ENCODE results near the gene UBR2.
A peak's percentile ranks its signal among the peaks of the same experiment; 100 is the strongest.
"Not testable (repeated sequence)": the region's sequence is repeated elsewhere in the genome, so short reads cannot be mapped to it uniquely, and the experiment has no call there.

The UBR2 gene

GRCh38 chr6:42694586-42694985 lies 130.8 kb downstream of the UBR2 start:
- no peak for DNase-seq

GRCh38 chr6:42696526-42697267 lies 132.9 kb downstream of the UBR2 start:
- DNase-seq = no peak

- DNase-seq = no peak
Observed at GRCh38 chr6:42697268-42697655, 133.4 kb downstream of the UBR2 start.

GRCh38 chr6:42698217-42698616 lies 134.4 kb downstream of the UBR2 start:
- no peak for DNase-seq

GRCh38 chr6:42702200-42702599 lies 138.4 kb downstream of the UBR2 start:
- no peak for DNase-seq

GRCh38 chr6:42702786-42703185 lies 139.0 kb downstream of the UBR2 start:
- DNase-seq = not testable (repeated sequence)

GRCh38 chr6:42704251-42704936 lies 140.6 kb downstream of the UBR2 start:
- DNase-seq = peak; percentile 45

- no peak for DNase-seq
Observed at GRCh38 chr6:42704937-42705374, 141.1 kb downstream of the UBR2 start.

- no peak for DNase-seq
Observed at GRCh38 chr6:42707595-42707994, 143.8 kb downstream of the UBR2 start.

- DNase-seq = no peak
Observed at GRCh38 chr6:42708096-42708495, 144.3 kb downstream of the UBR2 start.

- DNase-seq = no peak
Observed at GRCh38 chr6:42709871-42710270, 146.0 kb downstream of the UBR2 start.

- peak; percentile 44 for DNase-seq
Observed at GRCh38 chr6:42710316-42710715, 146.5 kb downstream of the UBR2 start.

GRCh38 chr6:42711930-42712329 lies 148.1 kb downstream of the UBR2 start:
- no peak for DNase-seq

- no peak for DNase-seq
Observed at GRCh38 chr6:42714098-42714761, 150.4 kb downstream of the UBR2 start.

- DNase-seq = no peak
Observed at GRCh38 chr6:42715871-42716270, 152.0 kb downstream of the UBR2 start.

GRCh38 chr6:42720739-42721138 lies 156.9 kb downstream of the UBR2 start:
- DNase-seq = no peak

- DNase-seq = no peak
Observed at GRCh38 chr6:42722497-42722896, 158.7 kb downstream of the UBR2 start, which contains the start of gene PRPH2. Gene PRPH2, minus strand, starts transcription at chr6:42722597. Its CDS starts 263 bp downstream, at chr6:42722334.

- DNase-seq = no peak
Observed at GRCh38 chr6:42724825-42725224, 161.0 kb downstream of the UBR2 start.

- no peak for DNase-seq
Observed at GRCh38 chr6:42726026-42726425, 162.2 kb downstream of the UBR2 start.

- DNase-seq = peak; percentile 80
Observed at GRCh38 chr6:42726485-42727086, 162.8 kb downstream of the UBR2 start.

- DNase-seq = peak; percentile 60
Observed at GRCh38 chr6:42727087-42727611, 163.3 kb downstream of the UBR2 start.

- DNase-seq = no peak
Observed at GRCh38 chr6:42727627-42728026, 163.8 kb downstream of the UBR2 start.

GRCh38 chr6:42729731-42730130 lies 165.9 kb downstream of the UBR2 start:
- no peak for DNase-seq

Data from femur (tissue), 1 donor.